Kidney epithelial cell (primary cell): Measurements from ENCODE around the gene GASK1A. TPM values are rescaled to one million over a fixed set of nuclear protein-coding genes. Genes with fewer than 3 reads are reported as not detected.
"Not testable (repeated sequence)": the region's sequence is repeated elsewhere in the genome, so short reads cannot be mapped to it uniquely, and the experiment has no call there.

Experiments
- DNase-seq: peaks from one replicate; pipeline ENCODE4 v3.0.0-alpha.2; 2010; ENCODE audit warnings: low read depth
- H3K27me3 ChIP-seq: 2 replicates; pipeline ENCODE4 v1.6.0; 2011; ENCODE audit warnings: low read length; ENCODE audit not compliant: control insufficient read depth, insufficient read depth
- H3K36me3 ChIP-seq: 2 replicates; pipeline ENCODE4 v1.5.1; 2011; ENCODE audit warnings: low read length; ENCODE audit not compliant: control insufficient read depth, insufficient read depth
- H3K4me3 ChIP-seq: 2 replicates; pipeline ENCODE4 v1.5.1; 2011; ENCODE audit warnings: low read depth, mild to moderate bottlenecking, control low read depth, low read length
- total RNA-seq: library from RNA; depleted of rRNA; stranded (reverse); fragments of >200 nt; gene quantifications from 2 replicates; pipeline ENCODE4 v1.2.3, GENCODE V29; 2015
- TF ChIP-seq, protein P1 (sequence below): IDR thresholded peaks from 2 replicates; pipeline ENCODE4 v1.5.1; 2011; ENCODE audit warnings: mild to moderate bottlenecking, moderate library complexity, low read length, control low read depth, inconsistent platforms; ENCODE audit not compliant: insufficient read depth, poor library complexity, severe bottlenecking

The GASK1A gene
- total RNA-seq, 1 donor from 2014 or later = 1.0 TPM

DNA sequence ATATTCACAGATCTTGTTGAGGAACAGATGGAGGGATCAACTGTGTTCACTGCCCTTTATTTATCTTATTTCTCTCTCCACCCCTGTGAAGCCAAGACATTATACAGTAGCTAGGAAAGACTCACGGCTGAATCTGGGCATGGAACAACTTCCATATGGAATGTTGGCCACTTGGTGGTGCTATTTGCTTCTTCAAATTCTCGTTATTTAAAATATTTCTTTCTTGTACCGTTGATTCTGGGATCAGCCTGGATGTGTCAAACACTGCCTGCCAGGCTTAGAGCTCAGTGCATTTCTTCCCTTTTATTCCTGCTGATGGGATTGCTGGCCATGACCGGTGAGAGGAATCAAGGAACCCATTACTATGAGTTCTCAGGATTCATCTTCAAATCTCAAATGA is 17.5 kb upstream of the GASK1A start:
- Histone ChIP-seq H3K36me3 (no peaks in the 10 kb centered on the region), H3K4me3 (no peak overlapping the region), H3K27me3 (no peaks in the 10 kb centered on the region)
- no peak for DNase-seq
- TF ChIP-seq, protein P1, sequence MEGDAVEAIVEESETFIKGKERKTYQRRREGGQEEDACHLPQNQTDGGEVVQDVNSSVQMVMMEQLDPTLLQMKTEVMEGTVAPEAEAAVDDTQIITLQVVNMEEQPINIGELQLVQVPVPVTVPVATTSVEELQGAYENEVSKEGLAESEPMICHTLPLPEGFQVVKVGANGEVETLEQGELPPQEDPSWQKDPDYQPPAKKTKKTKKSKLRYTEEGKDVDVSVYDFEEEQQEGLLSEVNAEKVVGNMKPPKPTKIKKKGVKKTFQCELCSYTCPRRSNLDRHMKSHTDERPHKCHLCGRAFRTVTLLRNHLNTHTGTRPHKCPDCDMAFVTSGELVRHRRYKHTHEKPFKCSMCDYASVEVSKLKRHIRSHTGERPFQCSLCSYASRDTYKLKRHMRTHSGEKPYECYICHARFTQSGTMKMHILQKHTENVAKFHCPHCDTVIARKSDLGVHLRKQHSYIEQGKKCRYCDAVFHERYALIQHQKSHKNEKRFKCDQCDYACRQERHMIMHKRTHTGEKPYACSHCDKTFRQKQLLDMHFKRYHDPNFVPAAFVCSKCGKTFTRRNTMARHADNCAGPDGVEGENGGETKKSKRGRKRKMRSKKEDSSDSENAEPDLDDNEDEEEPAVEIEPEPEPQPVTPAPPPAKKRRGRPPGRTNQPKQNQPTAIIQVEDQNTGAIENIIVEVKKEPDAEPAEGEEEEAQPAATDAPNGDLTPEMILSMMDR = peak; percentile 50

DNA sequence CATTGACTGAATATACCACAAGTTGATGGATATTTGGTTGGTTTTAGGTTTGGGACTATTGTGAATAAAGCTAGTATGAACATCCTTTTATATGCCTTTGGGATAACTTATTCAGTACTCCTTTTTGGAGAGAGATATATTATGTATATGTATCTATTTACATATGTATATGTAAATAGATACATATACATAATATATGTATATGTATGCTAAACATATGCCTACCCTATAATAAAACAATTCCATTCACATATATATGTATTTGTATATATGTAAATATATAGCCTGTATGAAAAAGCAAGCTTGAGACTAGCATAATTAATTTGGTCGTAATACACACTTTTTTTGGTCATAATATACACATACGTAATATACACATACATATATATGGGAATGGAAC is 15.8 kb upstream of the GASK1A start:
- TF ChIP-seq, protein P1 = no peak
- no peak overlapping the region for H3K4me3 ChIP-seq
- no peaks in the 10 kb centered on the region for H3K27me3 ChIP-seq
- H3K36me3 ChIP-seq = no peaks in the 10 kb centered on the region
- no peak for DNase-seq

DNA sequence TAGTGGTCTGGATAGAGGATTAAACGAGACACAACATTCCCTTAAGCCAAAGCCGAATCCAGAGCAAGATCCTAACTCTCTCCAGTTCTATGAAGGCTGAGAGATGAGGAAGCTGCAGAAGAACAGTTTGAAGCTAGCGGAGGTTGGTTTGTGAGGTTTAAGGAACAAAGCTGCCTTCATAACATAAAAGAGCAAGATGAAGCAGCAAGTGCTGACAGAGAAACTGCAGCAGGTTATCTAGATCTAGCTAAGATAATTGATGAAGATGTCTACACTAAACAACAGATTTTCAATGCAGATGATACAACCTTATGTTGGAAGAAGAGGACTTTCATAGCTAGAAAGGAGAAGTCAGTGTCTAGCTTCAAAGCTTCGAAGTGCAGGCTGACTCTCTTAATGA is 14.8 kb upstream of the GASK1A start:
- no peak for DNase-seq
- TF ChIP-seq, protein P1 = no peak
- H3K4me3 ChIP-seq = no peak overlapping the region

DNA sequence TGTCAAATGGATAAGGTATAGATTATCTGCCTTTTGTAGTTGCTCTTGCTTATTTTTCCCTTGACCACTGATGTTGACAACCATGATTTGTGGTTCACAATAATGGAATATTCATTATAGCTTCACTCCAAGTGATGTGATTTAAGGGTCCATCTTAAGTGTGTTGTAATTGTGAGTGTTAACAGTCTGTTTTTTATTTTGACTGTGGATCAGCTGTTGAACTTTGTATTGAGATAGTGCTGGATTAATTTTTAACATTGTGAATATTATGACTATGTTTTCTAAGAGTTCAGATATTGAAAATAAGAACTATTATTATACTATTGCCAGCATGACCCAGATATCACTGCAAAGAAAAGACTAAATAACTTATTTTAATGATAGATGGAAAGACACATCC is 8.6 kb upstream of the GASK1A start:
- Histone ChIP-seq H3K4me3 (no peak overlapping the region), H3K36me3 (no peaks in the 10 kb centered on the region), H3K27me3 (no peaks in the 10 kb centered on the region)
- DNase-seq = no peak
- TF ChIP-seq, protein P1 = no peak

More for the DNA sequence above, 14.8 kb upstream of the GASK1A start:
- Histone ChIP-seq H3K27me3 (no peaks in the 10 kb centered on the region), H3K36me3 (no peaks in the 10 kb centered on the region)

DNA sequence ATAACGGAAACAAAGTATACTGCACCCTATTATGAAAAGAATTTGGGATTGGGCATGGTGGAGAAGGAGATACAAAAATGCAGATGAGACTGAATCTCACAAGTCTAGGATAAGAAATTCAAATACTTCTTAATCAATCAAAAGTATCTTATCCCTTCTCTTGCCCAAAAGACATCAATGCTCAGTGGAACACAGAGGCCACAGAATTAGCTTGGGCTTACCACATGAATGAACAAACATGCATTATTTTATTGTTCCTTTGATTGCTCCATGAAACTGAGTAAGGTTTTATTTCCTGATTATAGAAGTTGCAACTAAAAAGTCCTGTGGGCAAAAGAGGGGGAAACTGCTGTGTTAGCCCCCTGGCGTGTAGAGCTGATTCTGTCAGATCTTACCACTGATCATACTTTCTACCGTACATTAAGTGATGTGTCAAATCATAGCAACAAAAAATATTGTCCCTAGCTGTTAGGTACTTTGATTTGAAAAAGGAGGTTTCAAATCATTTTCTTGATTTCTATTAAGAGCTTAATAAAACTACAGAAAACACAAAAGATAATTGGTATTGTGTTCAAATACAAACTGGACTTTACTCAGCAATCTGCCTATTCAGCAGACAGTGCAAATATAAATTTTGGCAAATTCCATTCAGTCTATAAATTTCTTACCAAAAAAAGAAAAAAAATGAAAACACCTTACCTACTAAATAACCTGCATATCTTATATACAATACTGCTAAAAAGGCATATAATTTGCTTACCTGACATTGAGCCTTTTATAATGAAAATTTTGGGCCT is 7.9 kb upstream of the GASK1A start:
- TF ChIP-seq, protein P1 = no peak
- H3K36me3 ChIP-seq = no peaks in the 10 kb centered on the region
- DNase-seq = no peak

DNA sequence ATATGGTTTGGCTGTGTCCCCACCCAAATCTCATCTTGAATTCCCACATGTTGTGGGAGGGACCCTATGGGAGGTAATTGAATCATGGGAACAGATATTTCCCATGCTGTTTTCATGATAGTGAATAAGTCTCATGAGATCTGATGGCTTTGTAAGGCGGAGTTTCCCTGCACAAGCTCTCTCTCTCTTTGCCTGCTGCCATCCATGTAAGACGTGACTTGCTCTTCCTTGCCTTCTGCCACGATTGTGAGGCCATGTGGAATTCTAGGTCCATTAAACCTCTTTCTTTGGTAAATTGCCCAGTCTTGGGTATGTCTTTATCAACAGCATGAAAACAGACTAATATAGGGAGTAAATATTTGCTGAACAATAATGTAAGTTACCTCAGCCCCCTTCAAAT is 4.2 kb upstream of the GASK1A start:
- DNase-seq, H3K36me3 ChIP-seq, H3K4me3 ChIP-seq: not testable (repeated sequence)
- peaks cover 17% of the 10 kb centered on the region for H3K27me3 ChIP-seq

More for the DNA sequence above, 7.9 kb upstream of the GASK1A start:
- no peak overlapping the region for H3K4me3 ChIP-seq
- no peaks in the 10 kb centered on the region for H3K27me3 ChIP-seq
